ENCODE measurements around the gene ASPA. TPM values are rescaled to one million over a fixed set of nuclear protein-coding genes. Genes with fewer than 3 reads are reported as not detected.
A peak's percentile ranks its signal among the peaks of the same experiment; 100 is the strongest.
"Not testable (repeated sequence)": the region's sequence is repeated elsewhere in the genome, so short reads cannot be mapped to it uniquely, and the experiment has no call there.

The ASPA gene
- total RNA-seq, 2 donors from 2014 or later, result 0.59 to 2.0 TPM

DNA sequence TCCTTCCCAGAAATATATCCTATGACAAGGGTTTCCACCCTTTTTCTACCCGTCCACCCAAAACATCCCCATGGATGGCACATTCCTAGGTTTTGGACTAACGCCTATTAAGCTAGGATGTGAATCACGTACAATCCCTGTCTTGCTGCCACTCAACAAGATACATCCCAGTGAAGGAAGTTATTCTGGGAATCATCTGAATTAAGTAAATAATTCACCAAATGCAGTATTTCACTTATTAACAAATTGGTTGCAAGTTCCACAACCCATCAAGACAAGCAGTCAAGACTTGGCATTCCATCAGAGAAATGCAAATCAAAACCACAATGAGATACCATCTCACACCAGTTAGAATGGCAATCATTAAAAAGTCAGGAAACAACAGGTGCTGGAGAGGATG lies 32.1 kb downstream of the ASPA start:
- intact Hi-C loops (cut with DNase I), result no loop called here
- Histone ChIP-seq H3K9me3 (no peaks in the 10 kb centered on the region), H3K4me1 (no peaks in the 10 kb centered on the region), H3K27ac (no peak overlapping the region), H3K27me3 (no peaks in the 10 kb centered on the region), H3K9ac (ENCODE audit: low read depth in 2 of 2, low read length in 2 of 2) (no peak overlapping the region), H3K4me3 (no peak overlapping the region), H3K36me3 (no peaks in the 10 kb centered on the region)
- DNase-seq, result no peak
- TF ChIP-seq, protein P1, sequence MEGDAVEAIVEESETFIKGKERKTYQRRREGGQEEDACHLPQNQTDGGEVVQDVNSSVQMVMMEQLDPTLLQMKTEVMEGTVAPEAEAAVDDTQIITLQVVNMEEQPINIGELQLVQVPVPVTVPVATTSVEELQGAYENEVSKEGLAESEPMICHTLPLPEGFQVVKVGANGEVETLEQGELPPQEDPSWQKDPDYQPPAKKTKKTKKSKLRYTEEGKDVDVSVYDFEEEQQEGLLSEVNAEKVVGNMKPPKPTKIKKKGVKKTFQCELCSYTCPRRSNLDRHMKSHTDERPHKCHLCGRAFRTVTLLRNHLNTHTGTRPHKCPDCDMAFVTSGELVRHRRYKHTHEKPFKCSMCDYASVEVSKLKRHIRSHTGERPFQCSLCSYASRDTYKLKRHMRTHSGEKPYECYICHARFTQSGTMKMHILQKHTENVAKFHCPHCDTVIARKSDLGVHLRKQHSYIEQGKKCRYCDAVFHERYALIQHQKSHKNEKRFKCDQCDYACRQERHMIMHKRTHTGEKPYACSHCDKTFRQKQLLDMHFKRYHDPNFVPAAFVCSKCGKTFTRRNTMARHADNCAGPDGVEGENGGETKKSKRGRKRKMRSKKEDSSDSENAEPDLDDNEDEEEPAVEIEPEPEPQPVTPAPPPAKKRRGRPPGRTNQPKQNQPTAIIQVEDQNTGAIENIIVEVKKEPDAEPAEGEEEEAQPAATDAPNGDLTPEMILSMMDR (IDR thresholded peaks at IDR 0.05), result no peak

DNA sequence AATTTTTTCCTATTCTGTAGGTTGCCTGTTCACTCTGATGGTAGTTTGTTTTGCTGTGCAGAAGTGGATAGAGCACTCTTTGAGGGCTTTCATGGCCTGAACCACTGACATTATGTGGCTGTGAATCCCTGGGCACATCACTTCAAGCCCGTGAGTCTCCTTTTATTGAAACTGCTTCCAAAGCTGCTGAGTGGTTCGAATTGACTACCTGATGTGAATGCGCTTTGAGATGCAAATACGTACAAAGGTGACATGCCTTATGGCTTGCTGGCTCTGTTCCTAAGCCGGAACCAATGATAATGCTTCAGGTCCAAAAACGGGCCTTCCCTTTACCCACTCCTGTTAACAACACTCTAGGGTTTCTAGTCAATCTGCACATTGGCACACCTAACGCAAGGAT lies 34.3 kb downstream of the ASPA start:
- intact Hi-C loops (cut with DNase I), result no loop called here
- no peaks in the 10 kb centered on the region for H3K4me1 ChIP-seq

DNA sequence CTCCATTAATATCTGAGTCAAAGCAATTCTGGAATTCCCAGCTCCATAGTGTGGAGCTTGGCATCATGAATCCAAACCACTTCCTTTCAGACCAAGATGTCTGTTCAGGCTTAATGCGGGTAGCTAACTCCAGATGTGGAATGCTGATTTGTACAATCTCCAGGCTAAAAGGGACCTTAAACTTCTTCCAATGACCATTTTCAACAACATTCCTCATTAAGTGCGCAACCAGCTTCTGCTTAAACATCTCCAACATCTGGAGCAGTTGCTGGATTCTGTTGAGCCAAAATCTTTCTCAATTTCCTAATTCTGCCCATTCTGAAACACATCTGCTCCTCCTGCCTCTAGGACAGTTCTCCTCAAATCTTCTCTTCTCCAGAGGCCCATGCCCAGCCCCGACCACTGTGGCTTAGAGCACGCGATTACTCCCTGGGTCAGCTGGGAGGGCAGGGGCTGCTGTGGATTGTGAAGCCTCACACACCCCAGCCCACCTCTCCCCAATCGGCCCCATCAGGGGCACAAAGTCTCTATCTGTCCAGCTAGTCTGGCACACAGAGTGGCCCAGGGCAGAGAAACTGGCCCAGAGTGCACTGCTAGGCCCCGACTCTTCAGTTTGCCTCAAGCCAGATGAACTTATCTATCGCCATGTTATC lies 36.2 kb downstream of the ASPA start:
- H3K4me3 ChIP-seq, result no peak overlapping the region
- no peak for DNase-seq
- no peaks in the 10 kb centered on the region for H3K27me3 ChIP-seq
- no peaks in the 10 kb centered on the region for H3K36me3 ChIP-seq
- no peaks in the 10 kb centered on the region for H3K4me1 ChIP-seq
- H3K27ac ChIP-seq, result no peak overlapping the region
- H3K9ac ChIP-seq (ENCODE audit: low read depth in 2 of 2, low read length in 2 of 2), result no peak overlapping the region
- no peaks in the 10 kb centered on the region for H3K9me3 ChIP-seq
- TF ChIP-seq, protein P1 (IDR thresholded peaks at IDR 0.05), result no peak
- intact Hi-C loops (cut with DNase I), result no loop called here

More for the DNA sequence above, 34.3 kb downstream of the ASPA start:
- no peaks in the 10 kb centered on the region for H3K9me3 ChIP-seq
- H3K36me3 ChIP-seq, result no peaks in the 10 kb centered on the region
- no peak overlapping the region for H3K9ac ChIP-seq (ENCODE audit: low read depth in 2 of 2, low read length in 2 of 2)
- DNase-seq, result no peak
- H3K27me3 ChIP-seq, result no peaks in the 10 kb centered on the region
- no peak overlapping the region for H3K27ac ChIP-seq
- no peak overlapping the region for H3K4me3 ChIP-seq
- TF ChIP-seq, protein P1 (IDR thresholded peaks at IDR 0.05), result no peak

DNA sequence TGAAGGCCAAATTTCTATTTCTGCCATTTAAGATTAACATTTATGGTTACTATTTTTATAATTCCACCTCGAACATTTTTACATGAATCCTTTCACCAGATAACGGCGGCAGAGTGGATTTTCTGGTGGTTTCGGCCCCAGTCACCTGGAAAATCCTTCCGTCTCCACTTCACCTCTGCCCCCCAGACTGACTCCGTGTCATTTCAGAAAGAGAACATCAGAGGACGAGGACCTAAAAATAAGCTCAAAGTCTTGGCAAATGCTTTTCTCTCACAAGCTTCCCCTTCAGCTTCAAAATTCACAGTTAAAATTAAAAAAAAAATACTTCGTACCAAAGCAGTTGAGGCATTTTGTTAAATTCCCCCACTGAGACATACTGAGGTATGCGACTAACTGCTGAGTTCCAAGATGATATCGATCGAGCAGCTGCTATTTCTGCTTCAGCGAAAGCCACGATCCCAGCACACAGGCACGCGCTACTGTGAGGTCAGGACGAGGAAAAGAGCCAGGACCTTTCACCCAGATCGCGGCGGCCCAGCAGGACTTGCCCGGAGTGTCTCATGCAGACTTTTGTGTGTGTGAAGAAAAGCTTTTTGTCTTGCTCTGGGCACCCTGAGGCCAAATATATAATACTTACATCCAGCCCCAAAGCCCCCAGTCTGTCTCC lies 36.8 kb downstream of the ASPA start:
- Histone ChIP-seq H3K27me3 (no peaks in the 10 kb centered on the region), H3K36me3 (no peaks in the 10 kb centered on the region), H3K27ac (no peak overlapping the region), H3K4me3 (no peak overlapping the region), H3K4me1 (no peaks in the 10 kb centered on the region), H3K9ac (ENCODE audit: low read depth in 2 of 2, low read length in 2 of 2) (no peak overlapping the region), H3K9me3 (no peaks in the 10 kb centered on the region)
- DNase-seq, result peak; percentile 38
- intact Hi-C loops (cut with DNase I), result no loop called here
- TF ChIP-seq, protein P1 (IDR thresholded peaks at IDR 0.05), result no peak

DNA sequence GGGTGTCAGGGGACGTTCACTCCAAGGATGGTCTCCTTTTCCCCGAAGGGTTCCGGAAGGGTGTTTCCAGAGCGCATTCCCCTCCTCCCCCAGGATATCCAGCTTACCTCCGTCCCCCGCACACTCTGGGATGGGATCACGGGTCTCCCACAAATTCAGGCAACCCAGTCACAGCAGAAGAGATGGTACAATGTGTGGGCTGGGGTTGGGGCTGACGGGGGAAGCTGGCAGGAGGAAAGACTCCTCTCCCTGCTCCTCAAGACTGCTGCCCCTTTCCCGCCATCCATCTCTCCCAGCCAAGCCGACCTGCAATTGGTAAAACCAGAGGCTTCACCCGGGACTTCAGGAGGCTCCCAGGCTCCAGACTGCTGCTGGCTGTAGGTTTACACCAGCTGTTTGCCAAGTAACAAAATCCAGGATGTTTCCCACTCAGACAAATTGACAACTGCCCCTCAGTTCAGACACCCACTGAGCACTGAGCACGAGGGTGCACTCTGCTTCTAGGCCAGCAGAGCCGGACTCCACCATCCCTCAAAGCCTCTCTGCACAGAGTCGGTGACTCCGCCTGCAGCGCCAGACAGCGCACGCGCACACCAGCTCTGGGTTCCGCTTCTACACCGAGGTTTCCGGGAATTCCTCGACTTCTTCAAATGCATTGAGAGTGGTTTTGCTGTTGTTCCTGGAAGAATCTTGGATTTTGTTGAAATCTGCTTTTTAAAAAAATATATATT lies 37.7 kb downstream of the ASPA start:
- Histone ChIP-seq H3K27ac (no peak overlapping the region), H3K9ac (ENCODE audit: low read depth in 2 of 2, low read length in 2 of 2) (peak overlapping the region in 1 of 2 donors; percentile 24), H3K9me3 (no peaks in the 10 kb centered on the region), H3K36me3 (no peaks in the 10 kb centered on the region), H3K27me3 (no peaks in the 10 kb centered on the region), H3K4me1 (no peaks in the 10 kb centered on the region), H3K4me3 (no peak overlapping the region)
- TF ChIP-seq, protein P1 (IDR thresholded peaks at IDR 0.05), result no peak
- DNase-seq, result no peak
- intact Hi-C loops (cut with DNase I), result no loop called here

DNA sequence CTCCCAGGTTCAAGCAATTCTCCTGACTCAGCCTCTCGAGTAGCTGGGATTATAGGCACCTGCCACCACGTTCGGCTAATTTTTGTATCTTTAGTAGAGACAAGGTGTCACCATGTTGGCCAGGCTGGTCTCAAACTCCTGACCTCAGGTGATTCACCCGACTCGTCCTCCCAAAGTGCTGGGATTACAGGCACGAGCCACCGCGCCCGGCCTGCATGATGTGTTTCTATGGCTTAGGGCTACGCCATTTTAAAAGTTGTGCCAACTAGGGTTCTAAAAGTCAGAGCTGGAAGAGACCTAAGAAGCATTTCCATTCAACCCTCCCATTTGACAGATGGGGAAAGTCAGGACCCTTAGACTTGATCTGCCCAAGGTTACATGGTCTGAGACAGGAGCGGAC lies 38.4 kb downstream of the ASPA start:
- H3K4me3 ChIP-seq; H3K27ac ChIP-seq; intact Hi-C loops (cut with DNase I); H3K36me3 ChIP-seq; H3K27me3 ChIP-seq; DNase-seq; H3K4me1 ChIP-seq; H3K9me3 ChIP-seq; H3K9ac ChIP-seq (ENCODE audit: low read depth in 2 of 2, low read length in 2 of 2): not testable (repeated sequence)
